HepG2 (cell line): Measurements from ENCODE around the gene MPP3. TPM values are rescaled to one million over a fixed set of nuclear protein-coding genes. Genes with fewer than 3 reads are reported as not detected.

Experiments used
- ATAC-seq: fragments of 200-7000 bp; cut with Tn5 transposase; 3 replicates; pipeline ENCODE4 v1.9.1; 2020; ENCODE audit warnings: mild to moderate bottlenecking, moderate library complexity
- BruUV-seq: library from RNA; stranded (reverse); fragments of 400-500 nt; replicated peaks from 2 replicates; lab custom pipeline; 2021; lab: Mats Ljungman, UMichigan
- CTCF ChIA-PET: fragments of 300-600 bp; formaldehyde crosslinking; extraction: SDS; loops from one replicate; lab custom pipeline; 2021; ENCODE audit warnings: low total read pairs, inconsistent platforms, low intra/inter-chr PET ratio; lab: Yijun Ruan, JAX
- POLR2A ChIA-PET: fragments of 350-600 bp; sonication (Branson Sonifier 250); formaldehyde crosslinking; loops from one replicate; lab custom pipeline; 2020; ENCODE audit warnings: antibody characterized with exemption, inconsistent platforms; lab: Yijun Ruan, JAX
- DNase-seq: peaks from one replicate; pipeline ENCODE4 v3.0.0-alpha.2; 2015; ENCODE audit warnings: low spot score
- FAIRE-seq: peaks from 3 replicates; lab custom pipeline; 2011; peaks lifted over from hg19 to GRCh38; lab: Jason Lieb, UNC
- H2AFZ ChIP-seq: one replicate; pipeline ENCODE4 v1.6.1; 2011; ENCODE audit warnings: low read length, inconsistent platforms
- H3K27ac ChIP-seq: fragments of 300-600 bp; 3 replicates; pipeline ENCODE4 v1.8.0; 2011; ENCODE audit warnings: mixed run types, mild to moderate bottlenecking, mixed read lengths, low read length, inconsistent platforms; ENCODE audit not compliant: insufficient read depth; ENCODE audit errors: extremely low read length
- H3K27me3 ChIP-seq, 2 experiments: fragments of 200-600 bp in 1 of 2; 2 replicates in 1 of 2; 3 replicates in 1 of 2; pipeline versions ENCODE4 v1.6.0 to v1.8.0; 2011; ENCODE audit warnings: low read length in 2 of 2, mild to moderate bottlenecking in 2 of 2, moderate library complexity in 2 of 2, inconsistent platforms in 1 of 2; ENCODE audit not compliant: insufficient read depth in 2 of 2, control insufficient read depth in 1 of 2
- H3K36me3 ChIP-seq, 2 experiments: fragments of 200-600 bp in 1 of 2; replicated peaks in 1 of 2; 2 replicates in 1 of 2; 3 replicates in 1 of 2; pipeline versions ENCODE4 v1.5.1 to v1.8.0; 2011; ENCODE audit warnings: low read length in 2 of 2, inconsistent platforms in 1 of 2; ENCODE audit not compliant: insufficient read depth in 2 of 2, control insufficient read depth in 1 of 2
- H3K4me1 ChIP-seq: 2 replicates; pipeline ENCODE4 v1.5.1; 2012; ENCODE audit warnings: low read length, inconsistent platforms; ENCODE audit not compliant: insufficient read depth
- H3K4me2 ChIP-seq: 2 replicates; pipeline ENCODE4 v1.6.0; 2011; ENCODE audit warnings: low read depth, low read length, inconsistent platforms
- H3K4me3 ChIP-seq, 3 experiments: fragments of 200-600 bp in 1 of 3; sonication (generic), shearing (Covaris generic) in 1 of 3; replicated peaks in 1 of 3; 2 replicates each; pipeline ENCODE4 v1.5.1; 2011 to 2016; ENCODE audit warnings: low read length in 3 of 3, inconsistent platforms in 2 of 3, low read depth in 2 of 3, mild to moderate bottlenecking in 2 of 3, control low read depth in 1 of 3, mixed read lengths in 1 of 3; ENCODE audit not compliant: insufficient read depth in 1 of 3
- H3K79me2 ChIP-seq: one replicate; pipeline ENCODE4 v1.6.1; 2011; ENCODE audit warnings: low read length, inconsistent platforms; ENCODE audit not compliant: insufficient read depth
- H3K9ac ChIP-seq: 2 replicates; pipeline ENCODE4 v1.6.0; 2011; ENCODE audit warnings: mild to moderate bottlenecking, low read depth, low read length, inconsistent platforms; ENCODE audit not compliant: insufficient read depth
- H3K9me3 ChIP-seq: 2 replicates; pipeline ENCODE4 v1.5.1; 2012; ENCODE audit warnings: mild to moderate bottlenecking, low read length
- H4K20me1 ChIP-seq: 2 replicates; pipeline ENCODE4 v1.6.0; 2011; ENCODE audit warnings: inconsistent platforms, mild to moderate bottlenecking, low read length, moderate library complexity; ENCODE audit not compliant: insufficient read depth
- ATM ChIP-seq: fragments of 450-650 bp; IDR thresholded peaks from 2 replicates; pipeline ENCODE4 v1.7.1; 2017; ENCODE audit warnings: mild to moderate bottlenecking, borderline replicate concordance
- CCAR2 ChIP-seq: fragments of 200-400 bp; formaldehyde crosslinking; optimal IDR thresholded peaks from 2 replicates; pipeline ENCODE3; 2018; ENCODE audit warnings: low read depth, mild to moderate bottlenecking, low read length, moderate library complexity
- FOXO4 ChIP-seq: sonication (generic); formaldehyde crosslinking; conservative IDR thresholded peaks from 2 replicates; pipeline ENCODE4 v1.8.1; 2023; ENCODE audit warnings: missing genetic modification reagents
- HIVEP1 ChIP-seq: sonication (generic); formaldehyde crosslinking; IDR thresholded peaks from 2 replicates; pipeline ENCODE4 v1.4.0; 2020; ENCODE audit warnings: mild to moderate bottlenecking, missing genetic modification reagents
- JUND ChIP-seq: sonication (generic); formaldehyde crosslinking; IDR thresholded peaks from 2 replicates; pipeline ENCODE4 v1.8.0; 2022; ENCODE audit warnings: mild to moderate bottlenecking, missing genetic modification reagents
- KDM3A ChIP-seq: IDR thresholded peaks from 2 replicates; pipeline ENCODE4 v1.6.1; 2018; ENCODE audit warnings: low read depth, missing compliant biosample characterization
- MAZ ChIP-seq, 2 experiments: sonication (generic) in 1 of 2; formaldehyde crosslinking in 1 of 2; IDR thresholded peaks; 2 replicates each; pipeline versions ENCODE4 v1.5.0 to v1.6.1; 2012 to 2020; ENCODE audit warnings: low read depth in 2 of 2, mild to moderate bottlenecking in 2 of 2, borderline replicate concordance in 1 of 2, improper control_type of control experiment in 1 of 2, low read length in 1 of 2, missing genetic modification reagents in 1 of 2, moderate library complexity in 1 of 2
- NFKB2 ChIP-seq: sonication (generic); formaldehyde crosslinking; IDR thresholded peaks from 2 replicates; pipeline ENCODE4 v1.4.0; 2020; ENCODE audit warnings: missing genetic modification reagents, borderline replicate concordance
- STAG1 ChIP-seq: sonication (generic); formaldehyde crosslinking; IDR thresholded peaks from 2 replicates; pipeline ENCODE4 v1.4.0; 2020; ENCODE audit warnings: missing genetic modification reagents
- TSC22D2 ChIP-seq: sonication (generic); formaldehyde crosslinking; IDR thresholded peaks from 2 replicates; pipeline ENCODE4 v1.5.1; 2020; ENCODE audit warnings: missing genetic modification reagents, mild to moderate bottlenecking, borderline replicate concordance
- ZBTB20 ChIP-seq: sonication (generic); formaldehyde crosslinking; IDR thresholded peaks from 2 replicates; pipeline ENCODE4 v1.8.1; 2023; ENCODE audit warnings: missing genetic modification reagents, low read depth, mild to moderate bottlenecking, borderline replicate concordance
- ZKSCAN8 ChIP-seq: IDR thresholded peaks from 2 replicates; pipeline ENCODE4 v1.6.1; 2016; ENCODE audit warnings: borderline replicate concordance, missing genetic modification reagents, missing compliant biosample characterization
- ZNF136 ChIP-seq: sonication (generic); formaldehyde crosslinking; IDR thresholded peaks from 2 replicates; pipeline ENCODE4 v1.8.1; 2022; ENCODE audit warnings: low read depth, mild to moderate bottlenecking, moderate library complexity, missing genetic modification reagents
- ZNF17 ChIP-seq: sonication (generic); formaldehyde crosslinking; IDR thresholded peaks from 2 replicates; pipeline ENCODE4 v1.5.0; 2020; ENCODE audit warnings: mild to moderate bottlenecking, missing genetic modification reagents
- ZNF768 ChIP-seq: sonication (generic); formaldehyde crosslinking; IDR thresholded peaks from 2 replicates; pipeline ENCODE4 v1.4.0; 2020; ENCODE audit warnings: missing genetic modification reagents
- WGBS: methylation state at CpG from one replicate; pipeline ENCODE4 v1.1.6; 2017; ENCODE audit warnings: low lambda C conversion rate; 5-methylcytosine and 5-hydroxymethylcytosine counted together
- in situ Hi-C: cut with HindIII; loops from 2 replicates; pipeline ENCODE4 v1.10.0; 2017; ENCODE audit warnings: low pct_unique_long_range_greater_than_20kb; ENCODE audit not compliant: extremely low pct_ligation_motif_present
- intact Hi-C: fragments of 100-400 bp; cut with micrococcal nuclease; formaldehyde crosslinking; loops from one replicate; pipeline ENCODE4 v1.10.0; 2022; ENCODE audit not compliant: unreplicated experiment
- polyA plus RNA-seq, 8 experiments: library from polyadenylated mRNA; depleted of rRNA in 3 of 8; stranded (reverse) in 7 of 8; unstranded in 1 of 8; fragments of >200 nt; fragmentation: Illumina TruSeq in 4 of 8; extraction: Trizol in 4 of 8; gene quantifications; 2 replicates each; pipeline versions ENCODE4 v1.2.1 to v1.2.3, GENCODE V29; 2011 to 2016; ENCODE audit warnings: low read depth in 4 of 8, missing spikeins in 1 of 8, mixed read lengths in 1 of 8; ENCODE audit not compliant: insufficient read depth in 1 of 8
- total RNA-seq, 5 experiments: library from RNA; depleted of rRNA; stranded (reverse); fragments of >200 nt; fragmentation: Illumina TruSeq; extraction: Trizol; gene quantifications; 2 replicates each; pipeline ENCODE4 v1.2.3, GENCODE V29; 2016; ENCODE audit warnings: low read depth in 1 of 5
- TF ChIP-seq, protein P1 (sequence below): sonication (generic); formaldehyde crosslinking; IDR thresholded peaks from 2 replicates; pipeline ENCODE4 v1.5.1; 2020; ENCODE audit warnings: missing genetic modification reagents, mild to moderate bottlenecking, borderline replicate concordance

MPP3 gene
- total and polyA plus RNA-seq, 2 of the 13 experiments (the other 11 are each of a cell fraction or from before 2014, with no cell fraction given): 0.91 to 1.8 TPM

DNA sequence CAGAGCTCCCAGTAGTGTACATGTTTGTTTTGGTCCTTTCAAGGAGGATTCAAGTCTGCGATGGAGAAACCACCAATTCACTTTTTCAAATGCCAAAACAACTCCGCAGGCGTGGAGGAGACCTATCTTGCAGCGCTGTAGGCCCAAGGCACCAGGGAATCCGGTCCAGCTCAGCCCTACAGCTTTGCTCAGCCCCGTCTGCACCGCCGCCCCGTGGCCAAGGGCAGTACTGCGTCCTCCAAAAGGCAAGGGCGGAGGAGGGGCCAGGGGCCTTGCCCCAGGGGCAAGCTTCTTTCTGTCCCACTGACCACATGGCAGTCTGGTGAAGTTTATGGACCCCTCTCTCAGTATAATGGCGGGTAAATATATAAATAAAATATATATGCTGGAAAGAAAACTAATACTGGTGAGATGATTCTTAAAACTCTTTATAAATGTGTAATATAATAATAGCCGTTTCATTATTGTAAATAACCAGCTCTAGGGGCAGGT, 13.3 kb upstream of the MPP3 start:
- intact Hi-C loops: loop anchor here (1.0 kb wide), 3 partner anchors 56 to 152 kb away; no protein-coding TSS in a partner anchor
- H4K20me1 ChIP-seq: no peaks in the 10 kb centered on the region
- H2AFZ ChIP-seq: no peak overlapping the region
- H3K79me2 ChIP-seq: no peaks in the 10 kb centered on the region
- peak; percentile 61 for DNase-seq
- H3K9me3 ChIP-seq: no peaks in the 10 kb centered on the region
- BruUV-seq: no TSS peak
- H3K27me3 ChIP-seq: peaks cover 4 to 38% of the 10 kb centered on the region in 2 experiments
- no peak overlapping the region for H3K27ac ChIP-seq
- POLR2A ChIA-PET: interaction anchor here (0.5 to 1.5 kb wide), 3 partner anchors 56 to 731 kb away, joined by 3 to 7 read pairs (median 3); partner anchors contain the start of gene DUSP3
- no peaks in the 10 kb centered on the region for H3K36me3 ChIP-seq
- FAIRE-seq: peak; percentile 76
- no peak overlapping the region for H3K4me3 ChIP-seq
- H3K4me2 ChIP-seq: peak overlapping the region; percentile 38; the same call in 1 of the 2 replicates
- H3K9ac ChIP-seq: no peak overlapping the region
- peak; percentile 96 for ATAC-seq
- 2% methylated on average over 13 of the region's 13 CpGs for WGBS
- in situ Hi-C loops: loop anchor here (5.0 kb wide), 1 partner anchor 54 kb away; no protein-coding TSS in a partner anchor
- CTCF ChIA-PET: interaction anchor here (0.6 to 2.7 kb wide), 5 partner anchors 55 to 152 kb away, joined by 3 to 31 read pairs (median 16); partner anchors contain the start of gene DUSP3
- peaks cover 8% of the 10 kb centered on the region for H3K4me1 ChIP-seq
- TF ChIP-seq ZNF768 (CRISPR knock-in tag) (peak; percentile 75; the same call in 1 of the 2 replicates), NFKB2 (peak; percentile 53; the same call in 1 of the 2 replicates), JUND (CRISPR knock-in tag) (no peak), STAG1 (CRISPR knock-in tag) (peak; percentile 96), ATM (no peak), ZNF17 (no peak), ZNF136 (CRISPR knock-in tag) (no peak), ZBTB20 (CRISPR knock-in tag) (0 out of 2 replicates have a peak, but pooled peaks have one; percentile 16), CCAR2 (no peak), TSC22D2 (no peak), HIVEP1 (no peak), KDM3A (CRISPR knock-in tag) (0 out of 2 replicates have a peak, but pooled peaks have one; percentile 41), MAZ (IDR thresholded peaks at IDR 0.05; ENCODE audit: borderline replicate concordance, low read depth, low read length) (peak; percentile 53; the same call in 1 of the 2 replicates), MAZ (CRISPR knock-in tag; IDR thresholded peaks at IDR 0.05; ENCODE audit: low read depth) (no peak), FOXO4 (CRISPR knock-in tag) (no peak), ZKSCAN8 (CRISPR knock-in tag) (peak; percentile 29; the same call in 1 of the 2 replicates)
- TF ChIP-seq, protein P1, sequence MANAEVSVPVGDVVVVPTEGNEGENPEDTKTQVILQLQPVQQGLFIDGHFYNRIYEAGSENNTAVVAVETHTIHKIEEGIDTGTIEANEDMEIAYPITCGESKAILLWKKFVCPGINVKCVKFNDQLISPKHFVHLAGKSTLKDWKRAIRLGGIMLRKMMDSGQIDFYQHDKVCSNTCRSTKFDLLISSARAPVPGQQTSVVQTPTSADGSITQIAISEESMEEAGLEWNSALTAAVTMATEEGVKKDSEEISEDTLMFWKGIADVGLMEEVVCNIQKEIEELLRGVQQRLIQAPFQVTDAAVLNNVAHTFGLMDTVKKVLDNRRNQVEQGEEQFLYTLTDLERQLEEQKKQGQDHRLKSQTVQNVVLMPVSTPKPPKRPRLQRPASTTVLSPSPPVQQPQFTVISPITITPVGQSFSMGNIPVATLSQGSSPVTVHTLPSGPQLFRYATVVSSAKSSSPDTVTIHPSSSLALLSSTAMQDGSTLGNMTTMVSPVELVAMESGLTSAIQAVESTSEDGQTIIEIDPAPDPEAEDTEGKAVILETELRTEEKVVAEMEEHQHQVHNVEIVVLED: 0 out of 2 replicates have a peak, but pooled peaks have one; percentile 34
